GM12874 (cell line): ENCODE measurements around the gene FBXW2.

ENCODE experiments used
- CTCF ChIP-seq: IDR thresholded peaks from 2 replicates; pipeline ENCODE4 v1.5.1; 2011; ENCODE audit warnings: low read depth, mild to moderate bottlenecking, control low read depth, low read length, moderate library complexity; ENCODE audit not compliant: insufficient read depth

Gene FBXW2

GRCh38 chr9:120767451-120767850 is 25.8 kb downstream of the FBXW2 start:
- no peak for TF ChIP-seq CTCF

GRCh38 chr9:120765910-120766425 is 27.2 kb downstream of the FBXW2 start:
- no peak for TF ChIP-seq CTCF

GRCh38 chr9:120764476-120764875 is 28.7 kb downstream of the FBXW2 start:
- no peak for TF ChIP-seq CTCF

GRCh38 chr9:120761006-120761405 is 32.2 kb downstream of the FBXW2 start:
- no peak for TF ChIP-seq CTCF

- TF ChIP-seq CTCF: no peak
Measured at GRCh38 chr9:120759755-120760400, 33.3 kb downstream of the FBXW2 start.

- TF ChIP-seq CTCF: no peak
Measured at GRCh38 chr9:120758544-120758943, 34.7 kb downstream of the FBXW2 start.

- TF ChIP-seq CTCF: no peak
Measured at GRCh38 chr9:120757026-120757913, 35.9 kb downstream of the FBXW2 start.
